ENCODE results near the gene ASTN2.

DNA sequence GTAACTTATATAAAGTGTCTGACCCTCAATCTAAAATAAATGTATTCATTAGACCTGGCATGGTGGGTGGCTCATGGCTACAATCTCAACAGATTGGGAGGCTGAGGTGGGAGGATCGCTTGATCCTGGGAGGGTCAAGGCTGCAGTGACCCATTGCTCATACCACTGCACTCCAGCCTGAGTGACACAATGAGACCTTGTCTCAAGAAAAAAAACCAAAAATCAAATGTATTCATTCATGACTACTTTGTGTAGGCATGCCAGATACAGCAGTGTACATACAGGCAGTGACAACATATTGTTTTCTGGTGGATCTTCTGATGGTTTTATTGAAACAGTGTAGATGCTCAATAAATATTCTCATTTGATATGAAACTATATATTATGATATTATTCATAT, 526.8 kb downstream of the ASTN2 start:
- TF ChIP-seq, protein P1, sequence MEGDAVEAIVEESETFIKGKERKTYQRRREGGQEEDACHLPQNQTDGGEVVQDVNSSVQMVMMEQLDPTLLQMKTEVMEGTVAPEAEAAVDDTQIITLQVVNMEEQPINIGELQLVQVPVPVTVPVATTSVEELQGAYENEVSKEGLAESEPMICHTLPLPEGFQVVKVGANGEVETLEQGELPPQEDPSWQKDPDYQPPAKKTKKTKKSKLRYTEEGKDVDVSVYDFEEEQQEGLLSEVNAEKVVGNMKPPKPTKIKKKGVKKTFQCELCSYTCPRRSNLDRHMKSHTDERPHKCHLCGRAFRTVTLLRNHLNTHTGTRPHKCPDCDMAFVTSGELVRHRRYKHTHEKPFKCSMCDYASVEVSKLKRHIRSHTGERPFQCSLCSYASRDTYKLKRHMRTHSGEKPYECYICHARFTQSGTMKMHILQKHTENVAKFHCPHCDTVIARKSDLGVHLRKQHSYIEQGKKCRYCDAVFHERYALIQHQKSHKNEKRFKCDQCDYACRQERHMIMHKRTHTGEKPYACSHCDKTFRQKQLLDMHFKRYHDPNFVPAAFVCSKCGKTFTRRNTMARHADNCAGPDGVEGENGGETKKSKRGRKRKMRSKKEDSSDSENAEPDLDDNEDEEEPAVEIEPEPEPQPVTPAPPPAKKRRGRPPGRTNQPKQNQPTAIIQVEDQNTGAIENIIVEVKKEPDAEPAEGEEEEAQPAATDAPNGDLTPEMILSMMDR (conservative IDR thresholded peaks at IDR 0.05) = no peak
- no peak for TF ChIP-seq ZFX (IDR thresholded peaks at IDR 0.05)
